ELR (cell line): ENCODE data around the gene GSG1L.

Experiments used
- DNase-seq: peaks from one replicate; pipeline ENCODE4 v3.0.0-alpha.2; 2015; ENCODE audit warnings: low read depth

Gene GSG1L

GRCh38 chr16:27820646-27821345, 242.7 kb downstream of the GSG1L start:
- DNase-seq: no peak

- DNase-seq: no peak
These were observed 243.5 kb downstream of the GSG1L start for GRCh38 chr16:27819881-27820610.

GRCh38 chr16:27819356-27819755, 244.2 kb downstream of the GSG1L start:
- no peak for DNase-seq

- no peak for DNase-seq
These were observed 245.3 kb downstream of the GSG1L start for GRCh38 chr16:27818246-27818645.

- no peak for DNase-seq
These were observed 246.5 kb downstream of the GSG1L start for GRCh38 chr16:27817038-27817437.

- DNase-seq: no peak
These were observed 247.0 kb downstream of the GSG1L start for GRCh38 chr16:27816561-27816960.

GRCh38 chr16:27813591-27813990, 249.9 kb downstream of the GSG1L start:
- DNase-seq: no peak

- no peak for DNase-seq
These were observed 251.6 kb downstream of the GSG1L start for GRCh38 chr16:27811881-27812280.

- DNase-seq: no peak
These were observed 256.5 kb downstream of the GSG1L start for GRCh38 chr16:27806986-27807385.

- no peak for DNase-seq
These were observed 257.1 kb downstream of the GSG1L start for GRCh38 chr16:27806388-27806787.

- no peak for DNase-seq
These were observed 257.6 kb downstream of the GSG1L start for GRCh38 chr16:27805828-27806351.

GRCh38 chr16:27803775-27804549, 259.6 kb downstream of the GSG1L start:
- no peak for DNase-seq

- no peak for DNase-seq
These were observed 260.7 kb downstream of the GSG1L start for GRCh38 chr16:27802664-27803439.

GRCh38 chr16:27801289-27801945, 262.1 kb downstream of the GSG1L start:
- no peak for DNase-seq

GRCh38 chr16:27800817-27801216, 262.7 kb downstream of the GSG1L start:
- no peak for DNase-seq

- DNase-seq: no peak
These were observed 263.6 kb downstream of the GSG1L start for GRCh38 chr16:27799896-27800295.

GRCh38 chr16:27798241-27798640, 265.3 kb downstream of the GSG1L start:
- no peak for DNase-seq

- DNase-seq: peak; percentile 60
These were observed 267.4 kb downstream of the GSG1L start for GRCh38 chr16:27795992-27796614.

- no peak for DNase-seq
These were observed 270.3 kb downstream of the GSG1L start for GRCh38 chr16:27793249-27793622.

GRCh38 chr16:27792486-27793248, 270.8 kb downstream of the GSG1L start:
- DNase-seq: no peak
